ENCODE measurements around the gene PADI2.

Gene PADI2

GRCh38 chr1:17023102-17023501 is 96.1 kb downstream of the PADI2 start:
- H3K27me3 ChIP-seq (ENCODE audit: control insufficient read depth in 1 of 2, insufficient read depth in 2 of 2, low read length in 2 of 2): no peaks in the 10 kb centered on the region
- H3K27ac ChIP-seq (ENCODE audit: low read length): no peak overlapping the region
- H3K9me3 ChIP-seq (ENCODE audit: control insufficient read depth in 2 of 2, low read length in 2 of 2): no peaks in the 10 kb centered on the region
- H3K9ac ChIP-seq (ENCODE audit: low read length in 2 of 2): no peak overlapping the region
- peaks cover 68 to 83% of the 10 kb centered on the region in 2 donors for H3K36me3 ChIP-seq (ENCODE audit: control insufficient read depth in 2 of 2, insufficient read depth in 2 of 2, low read length in 2 of 2)
- H3K4me3 ChIP-seq (ENCODE audit: low read length in 2 of 2): no peak overlapping the region
- H3K4me1 ChIP-seq (ENCODE audit: control insufficient read depth, insufficient read depth, low read length): no peaks in the 10 kb centered on the region

GRCh38 chr1:17021896-17022295 is 97.4 kb downstream of the PADI2 start:
- H3K4me1 ChIP-seq (ENCODE audit: control insufficient read depth, insufficient read depth, low read length): no peaks in the 10 kb centered on the region
- no peak overlapping the region for H3K4me3 ChIP-seq (ENCODE audit: low read length in 2 of 2)
- peaks cover 60 to 71% of the 10 kb centered on the region in 2 donors for H3K36me3 ChIP-seq (ENCODE audit: control insufficient read depth in 2 of 2, insufficient read depth in 2 of 2, low read length in 2 of 2)
- no peak overlapping the region for H3K27ac ChIP-seq (ENCODE audit: low read length)
- H3K27me3 ChIP-seq (ENCODE audit: control insufficient read depth in 1 of 2, insufficient read depth in 2 of 2, low read length in 2 of 2): no peaks in the 10 kb centered on the region
- H3K9ac ChIP-seq (ENCODE audit: low read length in 2 of 2): no peak overlapping the region
- no peaks in the 10 kb centered on the region for H3K9me3 ChIP-seq (ENCODE audit: control insufficient read depth in 2 of 2, low read length in 2 of 2)

- Histone ChIP-seq H3K4me3 (ENCODE audit: low read length in 2 of 2) (no peak overlapping the region), H3K9ac (ENCODE audit: low read length in 2 of 2) (no peak overlapping the region), H3K4me1 (ENCODE audit: control insufficient read depth, insufficient read depth, low read length) (no peaks in the 10 kb centered on the region), H3K27me3 (ENCODE audit: control insufficient read depth in 1 of 2, insufficient read depth in 2 of 2, low read length in 2 of 2) (no peaks in the 10 kb centered on the region), H3K36me3 (ENCODE audit: control insufficient read depth in 2 of 2, insufficient read depth in 2 of 2, low read length in 2 of 2) (peaks cover 60 to 64% of the 10 kb centered on the region in 2 donors), H3K9me3 (ENCODE audit: control insufficient read depth in 2 of 2, low read length in 2 of 2) (no peaks in the 10 kb centered on the region), H3K27ac (ENCODE audit: low read length) (no peak overlapping the region)
Measured at GRCh38 chr1:17020502-17020901, 98.7 kb downstream of the PADI2 start.

GRCh38 chr1:17018849-17019248 is 100.4 kb downstream of the PADI2 start:
- Histone ChIP-seq H3K4me1 (ENCODE audit: control insufficient read depth, insufficient read depth, low read length) (no peaks in the 10 kb centered on the region), H3K9ac (ENCODE audit: low read length in 2 of 2) (no peak overlapping the region), H3K9me3 (ENCODE audit: control insufficient read depth in 2 of 2, low read length in 2 of 2) (no peaks in the 10 kb centered on the region), H3K27me3 (ENCODE audit: control insufficient read depth in 1 of 2, insufficient read depth in 2 of 2, low read length in 2 of 2) (no peaks in the 10 kb centered on the region), H3K27ac (ENCODE audit: low read length) (no peak overlapping the region), H3K36me3 (ENCODE audit: control insufficient read depth in 2 of 2, insufficient read depth in 2 of 2, low read length in 2 of 2) (peaks cover 51 to 52% of the 10 kb centered on the region in 2 donors), H3K4me3 (ENCODE audit: low read length in 2 of 2) (no peak overlapping the region)

GRCh38 chr1:17017435-17017834 is 101.8 kb downstream of the PADI2 start:
- no peak overlapping the region for H3K9ac ChIP-seq (ENCODE audit: low read length in 2 of 2)
- H3K27me3 ChIP-seq (ENCODE audit: control insufficient read depth in 1 of 2, insufficient read depth in 2 of 2, low read length in 2 of 2): no peaks in the 10 kb centered on the region
- H3K27ac ChIP-seq (ENCODE audit: low read length): no peak overlapping the region
- no peak overlapping the region for H3K4me3 ChIP-seq (ENCODE audit: low read length in 2 of 2)
- no peaks in the 10 kb centered on the region for H3K9me3 ChIP-seq (ENCODE audit: control insufficient read depth in 2 of 2, low read length in 2 of 2)
- peaks cover 2% of the 10 kb centered on the region for H3K4me1 ChIP-seq (ENCODE audit: control insufficient read depth, insufficient read depth, low read length)
- peaks cover 38 to 39% of the 10 kb centered on the region in 2 donors for H3K36me3 ChIP-seq (ENCODE audit: control insufficient read depth in 2 of 2, insufficient read depth in 2 of 2, low read length in 2 of 2)
